ENCODE data around the gene C6orf141. TPM values are rescaled to one million over a fixed set of nuclear protein-coding genes. Genes with fewer than 3 reads are reported as not detected.
A peak's percentile ranks its signal among the peaks of the same experiment; 100 is the strongest.

C6orf141 gene
- total and polyA plus RNA-seq, 7 donors, result 0.28 to 1.5 (median 0.66) TPM; not detected in 1

DNA sequence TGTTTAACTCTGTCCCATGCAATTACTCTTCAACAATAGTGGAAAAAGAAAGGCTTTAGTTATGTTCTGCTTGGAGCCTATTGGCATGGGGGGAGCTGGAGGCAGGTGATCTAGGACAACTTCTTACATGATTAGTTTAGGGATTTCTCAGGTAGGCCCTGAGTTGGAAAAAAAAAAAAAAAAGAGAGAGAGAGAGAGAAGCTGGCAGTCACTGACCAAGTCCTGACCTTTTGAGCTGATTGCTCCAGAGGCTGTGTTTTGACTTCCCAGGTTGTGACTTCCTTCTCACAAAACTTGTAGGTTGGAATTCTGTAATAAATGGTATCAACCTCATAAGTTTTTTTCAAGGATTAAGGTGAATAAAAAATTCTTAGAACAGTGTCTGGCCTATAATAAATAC, 7.8 kb downstream of the C6orf141 start:
- H3K4me3 ChIP-seq, result no peak overlapping the region
- TF ChIP-seq, protein P1, sequence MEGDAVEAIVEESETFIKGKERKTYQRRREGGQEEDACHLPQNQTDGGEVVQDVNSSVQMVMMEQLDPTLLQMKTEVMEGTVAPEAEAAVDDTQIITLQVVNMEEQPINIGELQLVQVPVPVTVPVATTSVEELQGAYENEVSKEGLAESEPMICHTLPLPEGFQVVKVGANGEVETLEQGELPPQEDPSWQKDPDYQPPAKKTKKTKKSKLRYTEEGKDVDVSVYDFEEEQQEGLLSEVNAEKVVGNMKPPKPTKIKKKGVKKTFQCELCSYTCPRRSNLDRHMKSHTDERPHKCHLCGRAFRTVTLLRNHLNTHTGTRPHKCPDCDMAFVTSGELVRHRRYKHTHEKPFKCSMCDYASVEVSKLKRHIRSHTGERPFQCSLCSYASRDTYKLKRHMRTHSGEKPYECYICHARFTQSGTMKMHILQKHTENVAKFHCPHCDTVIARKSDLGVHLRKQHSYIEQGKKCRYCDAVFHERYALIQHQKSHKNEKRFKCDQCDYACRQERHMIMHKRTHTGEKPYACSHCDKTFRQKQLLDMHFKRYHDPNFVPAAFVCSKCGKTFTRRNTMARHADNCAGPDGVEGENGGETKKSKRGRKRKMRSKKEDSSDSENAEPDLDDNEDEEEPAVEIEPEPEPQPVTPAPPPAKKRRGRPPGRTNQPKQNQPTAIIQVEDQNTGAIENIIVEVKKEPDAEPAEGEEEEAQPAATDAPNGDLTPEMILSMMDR (IDR thresholded peaks at IDR 0.05), result no peak
- ATAC-seq, result no peak

DNA sequence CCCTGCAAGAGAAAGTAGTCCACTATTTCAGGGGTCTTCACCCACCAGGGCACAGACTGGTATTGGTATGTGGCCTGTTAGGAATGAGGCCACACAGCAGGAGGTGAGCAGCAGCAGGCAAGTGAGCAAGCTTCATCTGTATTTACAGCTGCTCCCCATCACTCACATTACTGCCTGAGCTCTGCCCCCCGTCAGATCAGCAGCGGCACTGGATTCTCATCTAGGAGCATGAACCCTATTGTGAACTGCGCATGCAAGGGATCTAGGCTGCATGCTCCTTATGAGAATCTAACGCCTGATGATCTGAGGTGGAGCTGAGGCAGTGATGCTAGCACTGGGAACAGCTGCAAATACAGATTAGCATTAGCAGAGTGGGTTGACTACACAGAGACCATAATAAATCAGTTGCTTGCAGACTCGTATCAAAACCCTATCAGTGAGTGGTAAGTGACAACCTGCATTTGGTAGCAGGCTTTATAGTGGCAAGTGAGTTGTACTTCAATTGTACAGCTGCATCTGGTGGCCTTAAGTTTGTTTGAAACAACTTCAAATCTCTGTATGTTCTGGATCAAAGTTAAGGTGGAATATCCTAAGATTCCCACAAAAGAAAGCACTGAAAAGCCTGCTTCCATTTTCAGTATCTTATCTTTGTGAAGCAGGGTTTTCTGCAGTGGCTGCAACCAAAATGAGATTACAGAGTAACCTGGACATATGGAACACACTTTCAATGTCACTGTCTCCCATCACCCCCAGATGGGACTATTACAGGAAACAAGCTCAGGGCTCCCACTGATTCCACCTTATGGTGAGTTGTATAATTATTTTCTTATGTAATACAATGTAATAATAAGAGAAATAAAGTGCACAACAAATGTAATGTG, 12.8 kb downstream of the C6orf141 start:
- Histone ChIP-seq H3K27me3 (ENCODE audit: insufficient read depth in 3 of 3, low read length in 2 of 3) (no peaks in the 10 kb centered on the region), H3K27ac (no peak overlapping the region), H3K4me3 (no peak overlapping the region), H3K4me1 (no peaks in the 10 kb centered on the region), H3K36me3 (ENCODE audit: insufficient read depth in 1 of 2, low read depth in 1 of 2) (no peaks in the 10 kb centered on the region), H3K9me3 (no peaks in the 10 kb centered on the region)
- 39 to 46% (median 42%) methylated on average over 5 of the region's 5 CpGs for WGBS, 3 donors
- ATAC-seq, result no peak
- no peak for DNase-seq
- intact Hi-C loops (cut with DNase I), result no loop called here
- TF ChIP-seq, protein P1 (IDR thresholded peaks at IDR 0.05), result no peak

More for the DNA sequence above, 7.8 kb downstream of the C6orf141 start:
- no peaks in the 10 kb centered on the region for H3K27me3 ChIP-seq (ENCODE audit: insufficient read depth in 3 of 3, low read length in 2 of 3)
- H3K9me3 ChIP-seq, result no peaks in the 10 kb centered on the region
- intact Hi-C loops (cut with DNase I), result no loop called here
- no peak for DNase-seq
- no peaks in the 10 kb centered on the region for H3K36me3 ChIP-seq (ENCODE audit: insufficient read depth in 1 of 2, low read depth in 1 of 2)
- H3K4me1 ChIP-seq, result no peaks in the 10 kb centered on the region
- H3K27ac ChIP-seq, result no peak overlapping the region

DNA sequence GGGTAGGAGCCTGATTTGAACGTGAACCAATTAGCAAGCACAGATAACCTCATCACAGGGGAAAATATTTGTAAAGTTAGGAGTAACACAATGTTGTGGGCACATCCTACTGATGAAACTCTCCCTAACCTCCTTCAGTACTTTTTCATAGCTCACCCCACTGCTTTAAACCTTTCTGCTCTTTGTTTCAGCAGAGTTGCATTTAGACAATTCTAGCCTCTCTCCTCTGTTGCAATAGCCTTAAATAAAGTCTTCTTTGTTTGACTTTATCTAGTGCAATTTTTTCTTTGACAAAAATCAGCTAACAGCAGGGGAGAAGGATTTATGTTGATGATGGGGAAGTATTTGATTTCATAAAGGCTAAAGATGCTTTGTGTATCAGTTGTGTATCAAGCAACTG, 14.1 kb downstream of the C6orf141 start:
- WGBS, 3 donors, result 82 to 94% (median 88%) methylated on average over 1 of the region's 1 CpG
- no peaks in the 10 kb centered on the region for H3K4me1 ChIP-seq
- no peaks in the 10 kb centered on the region for H3K36me3 ChIP-seq (ENCODE audit: insufficient read depth in 1 of 2, low read depth in 1 of 2)
- H3K27ac ChIP-seq, result no peak overlapping the region
- no peaks in the 10 kb centered on the region for H3K27me3 ChIP-seq (ENCODE audit: insufficient read depth in 3 of 3, low read length in 2 of 3)
- intact Hi-C loops (cut with DNase I), result no loop called here
- ATAC-seq (no peak), DNase-seq (no peak)
- TF ChIP-seq, protein P1 (IDR thresholded peaks at IDR 0.05), result no peak
- H3K9me3 ChIP-seq, result no peaks in the 10 kb centered on the region
- H3K4me3 ChIP-seq, result no peak overlapping the region

DNA sequence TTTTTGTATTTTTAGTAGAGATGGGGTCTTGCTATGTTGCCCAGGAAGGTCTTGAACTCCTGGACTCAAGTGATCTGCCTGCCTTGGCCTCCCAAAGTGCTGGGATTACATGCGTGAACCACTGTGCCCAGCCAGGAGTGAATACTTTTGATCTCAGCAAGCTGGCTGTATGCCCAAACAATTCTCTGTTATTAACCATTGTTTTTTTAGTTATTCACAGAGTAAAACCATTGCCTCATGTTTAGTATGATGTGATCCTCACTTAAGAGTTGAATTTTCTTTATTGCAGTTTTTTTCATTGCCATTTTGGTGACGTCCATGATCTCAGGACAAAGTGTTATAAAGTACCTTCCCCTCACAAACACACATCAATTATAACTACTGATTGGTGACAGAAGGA, 14.8 kb downstream of the C6orf141 start:
- peak overlapping the region; percentile 48 for H3K27ac ChIP-seq

More for the DNA sequence above, 14.8 kb downstream of the C6orf141 start:
- Histone ChIP-seq H3K36me3 (ENCODE audit: insufficient read depth in 1 of 2, low read depth in 1 of 2) (no peaks in the 10 kb centered on the region), H3K27me3 (ENCODE audit: insufficient read depth in 3 of 3, low read length in 2 of 3) (no peaks in the 10 kb centered on the region), H3K4me3 (no peak overlapping the region), H3K9me3 (no peaks in the 10 kb centered on the region), H3K4me1 (no peaks in the 10 kb centered on the region)
- no peak for DNase-seq
- WGBS, 3 donors, result 38 to 47% (median 40%) methylated on average over 2 of the region's 2 CpGs
- intact Hi-C loops (cut with DNase I), result loop anchor here in 1 of 2 donors (5.0 kb wide), 1 partner anchor 1607 kb away; no protein-coding TSS in a partner anchor
- TF ChIP-seq, protein P1 (IDR thresholded peaks at IDR 0.05), result no peak
- no peak for ATAC-seq

Data from psoas muscle (tissue), 8 donors.